Activated CD8-positive, alpha-beta memory T cell treated with anti-CD3 and anti-CD28 coated beads, Interleukin-2, amount 50 U/mL, for 48 hours (primary cell): ENCODE results near the gene SAMD5.
"Not testable (repeated sequence)": the region's sequence is repeated elsewhere in the genome, so short reads cannot be mapped to it uniquely, and the experiment has no call there.

Experiments
- DNase-seq: peaks from one replicate; pipeline ENCODE4 v3.0.0-alpha.2; 2020

The SAMD5 gene

DNA sequence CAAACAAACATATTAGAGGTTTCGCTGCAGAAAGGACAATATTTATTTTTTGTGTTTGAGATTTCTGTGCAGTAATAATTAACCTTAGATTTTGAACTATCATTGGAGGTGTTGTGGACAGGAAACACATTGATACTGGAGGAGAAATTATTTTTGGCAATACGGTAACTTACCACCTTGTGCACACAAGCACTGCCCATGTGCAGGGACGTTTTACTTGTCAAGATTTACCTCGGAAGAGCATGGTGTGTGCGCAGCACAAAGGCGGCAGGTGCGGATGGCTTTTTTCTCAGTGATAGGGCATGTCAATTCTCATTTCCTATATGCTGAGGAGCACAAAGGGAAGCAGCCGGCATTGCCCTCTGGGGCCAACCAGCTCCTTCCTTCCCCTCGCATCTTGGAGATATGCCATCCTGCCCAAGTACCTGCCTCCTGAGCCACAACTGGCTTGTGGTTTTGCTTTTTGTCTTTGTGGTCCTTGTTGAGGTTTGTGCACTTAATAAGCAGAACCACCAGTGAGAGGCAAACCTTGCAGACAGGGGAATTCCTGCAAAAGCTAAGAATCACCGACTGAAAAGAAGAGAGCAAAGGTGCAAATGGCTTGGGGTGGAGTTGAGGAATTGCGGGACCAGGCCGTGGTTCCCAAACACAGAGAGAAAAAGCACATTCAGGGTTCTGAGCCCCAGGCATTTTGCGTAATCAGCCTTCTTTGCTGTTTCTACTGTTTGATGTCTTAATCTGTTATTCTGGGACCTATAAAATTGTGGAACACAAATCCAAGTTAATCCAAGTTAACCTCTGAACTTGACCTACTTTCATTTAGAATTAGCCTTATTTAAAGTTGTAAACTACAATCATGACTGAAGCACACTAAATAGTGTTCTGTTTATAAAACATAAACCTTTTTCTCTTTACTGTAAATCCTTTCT lies 21.9 kb downstream of the SAMD5 start:
- DNase-seq, result no peak

GRCh38 chr6:147531321-147531720 lies 22.8 kb downstream of the SAMD5 start:
- DNase-seq, result no peak

- no peak for DNase-seq
Measured at GRCh38 chr6:147534116-147534860, 25.8 kb downstream of the SAMD5 start.

GRCh38 chr6:147538821-147539220 lies 30.3 kb downstream of the SAMD5 start:
- no peak for DNase-seq

- DNase-seq, result no peak
Measured at GRCh38 chr6:147540075-147540474, 31.6 kb downstream of the SAMD5 start.

- not testable (repeated sequence) for DNase-seq
Measured at GRCh38 chr6:147542436-147542835, 33.9 kb downstream of the SAMD5 start.

GRCh38 chr6:147544420-147544819 lies 35.9 kb downstream of the SAMD5 start:
- no peak for DNase-seq

GRCh38 chr6:147546501-147547368 lies 38.2 kb downstream of the SAMD5 start:
- DNase-seq, result no peak

DNA sequence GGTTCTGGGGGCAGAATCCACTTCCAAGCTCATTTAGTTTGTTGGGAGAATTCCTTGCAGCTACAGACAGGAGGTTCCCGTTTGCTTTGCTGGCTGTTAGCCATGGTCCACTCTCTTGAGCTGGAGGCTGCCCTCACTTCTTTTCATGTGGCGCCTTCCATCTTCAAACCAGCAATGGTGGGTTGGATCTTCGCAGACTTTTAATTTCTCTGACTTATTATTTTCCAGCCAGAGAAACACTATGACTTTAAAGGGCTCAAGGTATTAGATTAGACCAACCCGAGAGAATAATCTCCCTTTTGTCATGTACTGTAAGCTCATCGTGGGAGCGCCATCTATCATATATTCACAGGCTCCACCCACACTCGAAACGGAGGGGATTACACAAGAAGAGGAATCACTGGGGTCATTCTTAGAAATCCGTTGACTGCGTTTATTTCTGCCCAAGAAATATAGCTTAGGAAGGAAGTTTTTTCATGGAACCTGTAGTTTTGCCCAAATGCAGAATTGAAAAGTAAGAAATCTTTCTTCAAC lies 38.9 kb downstream of the SAMD5 start:
- DNase-seq, result no peak

GRCh38 chr6:147548921-147549475 lies 40.5 kb downstream of the SAMD5 start:
- DNase-seq, result no peak

DNA sequence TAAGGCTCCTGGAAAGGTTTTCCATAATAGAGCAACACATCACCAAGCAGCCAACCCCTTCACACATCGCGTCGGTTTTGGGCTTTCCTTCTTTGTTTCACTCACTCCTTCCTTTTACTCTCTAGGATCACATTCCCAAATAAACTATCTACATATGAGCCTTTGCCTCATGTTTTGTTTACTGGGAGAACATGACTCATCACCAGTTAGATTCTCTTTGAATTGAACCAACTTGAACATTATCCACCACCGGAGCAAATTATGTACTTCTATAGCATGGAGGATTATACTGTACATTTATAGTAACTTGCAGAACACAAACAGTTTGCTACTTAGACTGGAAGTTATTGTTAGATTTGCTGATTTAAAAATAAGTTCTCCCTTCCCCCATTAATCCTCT lies 41.0 kb downstream of the SAMD5 start:
- no peak for DNase-seq

DNA sequence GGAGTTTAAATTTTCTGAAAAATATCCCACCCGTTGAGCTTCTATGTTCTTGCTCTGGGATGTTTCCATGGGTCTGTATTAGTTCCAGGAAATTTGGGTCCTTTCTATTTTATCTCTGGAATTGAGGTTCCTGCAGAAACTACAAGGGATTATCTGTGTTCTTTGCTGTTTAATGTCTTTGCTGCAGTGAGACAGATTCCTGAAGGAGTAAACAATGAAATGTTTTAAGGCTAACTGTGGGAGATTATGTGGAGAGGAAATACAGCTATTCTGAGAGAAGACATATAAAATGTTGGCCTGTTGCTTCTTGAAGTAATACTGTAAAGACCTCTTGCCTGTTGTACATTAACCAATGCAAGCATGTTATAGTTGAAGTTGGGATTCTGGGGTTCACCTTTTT lies 43.5 kb downstream of the SAMD5 start:
- no peak for DNase-seq

GRCh38 chr6:147553099-147553498 lies 44.6 kb downstream of the SAMD5 start:
- DNase-seq, result no peak

- DNase-seq, result no peak
Measured at GRCh38 chr6:147554281-147554680, 45.8 kb downstream of the SAMD5 start.

DNA sequence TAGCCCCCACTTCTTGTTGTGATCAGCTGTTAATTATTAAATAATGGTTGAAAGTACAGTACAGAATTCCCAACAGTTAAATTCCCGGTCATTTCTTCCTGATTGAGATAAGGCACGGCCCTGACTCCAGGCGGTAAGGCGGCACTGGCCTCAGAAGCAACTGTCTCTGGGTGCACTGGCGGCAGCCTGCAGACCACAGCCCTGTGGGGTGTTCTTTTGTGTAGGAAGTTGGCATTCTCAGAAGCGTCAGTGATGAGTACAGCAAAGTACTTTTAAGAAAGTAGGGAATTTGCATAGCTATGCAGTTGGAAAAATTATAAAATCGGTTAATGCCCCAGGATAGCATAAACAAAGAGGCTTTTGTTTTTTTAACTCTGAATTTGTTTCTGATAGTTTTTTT lies 50.5 kb downstream of the SAMD5 start:
- no peak for DNase-seq

DNA sequence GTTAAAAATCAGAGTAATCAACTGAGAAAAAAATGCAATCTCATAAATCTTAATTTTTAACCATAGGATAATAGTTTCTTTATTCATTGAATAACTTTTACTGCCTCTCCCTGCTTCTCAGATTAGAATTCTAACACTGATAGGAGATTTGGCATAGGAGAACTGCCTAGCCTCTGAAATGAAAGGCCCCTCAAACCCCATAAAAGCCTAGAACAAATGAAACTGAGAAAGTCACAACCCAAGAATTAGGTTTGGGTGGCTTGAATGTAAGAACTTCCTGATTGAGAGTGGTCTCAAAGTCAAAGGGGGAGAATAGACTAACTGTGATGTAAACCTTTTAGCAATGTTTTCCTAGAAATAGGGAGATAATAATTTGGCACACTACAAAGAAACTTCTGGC lies 52.2 kb downstream of the SAMD5 start:
- DNase-seq, result no peak

DNA sequence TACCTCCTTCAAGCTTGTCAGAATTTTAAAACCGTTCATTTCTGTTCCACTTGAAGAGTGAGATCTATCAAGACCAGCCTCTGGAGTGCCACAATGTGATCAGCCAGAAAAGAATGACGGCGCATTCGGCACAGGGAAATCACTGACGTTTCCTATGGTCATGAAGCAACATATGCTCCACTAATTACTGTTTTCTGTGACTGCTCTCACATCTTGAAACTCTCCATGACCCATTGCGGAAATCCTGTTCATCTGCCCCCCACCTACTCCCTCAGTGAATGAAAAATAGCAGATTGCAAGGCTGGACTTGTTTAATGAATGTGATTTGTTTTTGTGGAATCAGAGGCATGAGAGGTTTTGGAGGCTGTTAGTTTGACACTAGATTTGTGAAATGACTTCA lies 53.2 kb downstream of the SAMD5 start:
- DNase-seq, result no peak

GRCh38 chr6:147563472-147563871 lies 55.0 kb downstream of the SAMD5 start:
- no peak for DNase-seq

DNA sequence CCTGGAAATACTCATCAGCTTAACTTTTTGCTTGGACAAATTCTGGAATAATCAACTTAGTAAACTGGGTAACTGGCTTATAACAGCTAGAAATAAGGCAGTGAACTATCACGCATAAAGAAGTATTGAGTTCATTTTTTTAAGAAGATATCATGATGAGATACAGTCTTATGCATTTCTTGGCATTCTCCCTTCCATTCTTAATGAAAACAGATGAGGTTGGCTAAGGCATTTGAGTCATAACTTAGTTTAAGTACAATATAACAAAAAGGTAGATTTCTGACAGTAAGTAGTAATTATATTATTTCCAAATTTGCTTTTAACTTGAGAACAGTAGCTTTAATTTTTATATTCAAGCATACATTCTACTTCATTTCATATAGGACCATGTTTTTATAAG lies 56.1 kb downstream of the SAMD5 start:
- DNase-seq, result no peak

- no peak for DNase-seq
Measured at GRCh38 chr6:147566244-147566898, 57.9 kb downstream of the SAMD5 start.

- DNase-seq, result no peak
Measured at GRCh38 chr6:147567141-147567805, 58.8 kb downstream of the SAMD5 start.
